Measurements from ENCODE around the gene POLK. TPM values are rescaled to one million over a fixed set of nuclear protein-coding genes. Genes with fewer than 3 reads are reported as not detected.

The POLK gene
- total and polyA plus RNA-seq, 2 of the 13 experiments (the other 11 are each of a cell fraction or from before 2014, with no cell fraction given): 8.6 to 11.7 TPM

GRCh38 chr5:75511435-75512382 is at the start of gene POLK, which contains the start of gene CERT1 (continued):
- no peak for TF ChIP-seq ZNF318 (CRISPR knock-in tag; IDR thresholded peaks at IDR 0.05)
- no peak for TF ChIP-seq SOX6 (IDR thresholded peaks at IDR 0.05)
- no peak; the same call in 1 of the 2 replicates for TF ChIP-seq SOX6 (CRISPR knock-in tag; IDR thresholded peaks at IDR 0.05)
- peak; percentile 93 for TF ChIP-seq POLR2AphosphoS5 (IDR thresholded peaks at IDR 0.05; ENCODE audit: low read depth, low read length)
- TF ChIP-seq ZNF512B (CRISPR knock-in tag; IDR thresholded peaks at IDR 0.05; ENCODE audit: borderline replicate concordance): no peak
- TF ChIP-seq TAF1 (CRISPR knock-in tag; IDR thresholded peaks at IDR 0.05): peak; percentile 93
- TF ChIP-seq SMAD3 (CRISPR knock-in tag; IDR thresholded peaks at IDR 0.05): no peak
- 0 out of 2 replicates have a peak, but pooled peaks have one; percentile 39 for TF ChIP-seq ATF3 (CRISPR knock-in tag; IDR thresholded peaks at IDR 0.05)
- TF ChIP-seq ERF (CRISPR knock-in tag; IDR thresholded peaks at IDR 0.05): no peak
- no peak; the same call in 1 of the 2 replicates for TF ChIP-seq ZMYM2 (CRISPR knock-in tag; IDR thresholded peaks at IDR 0.05)
- TF ChIP-seq PBX2 (CRISPR knock-in tag; IDR thresholded peaks at IDR 0.05): no peak
- TF ChIP-seq HNF1B (CRISPR knock-in tag; IDR thresholded peaks at IDR 0.05): 0 out of 2 replicates have a peak, but pooled peaks have one; percentile 19
